ENCODE results near the gene FRMD4B. TPM values are rescaled to one million over a fixed set of nuclear protein-coding genes. Genes with fewer than 3 reads are reported as not detected.

FRMD4B gene
- total and polyA plus RNA-seq, 10 of the 15 experiments (the other 5 are each of a cell fraction or from before 2014, with no cell fraction given) = 3.9 to 11.4 (median 8.0) TPM

DNA sequence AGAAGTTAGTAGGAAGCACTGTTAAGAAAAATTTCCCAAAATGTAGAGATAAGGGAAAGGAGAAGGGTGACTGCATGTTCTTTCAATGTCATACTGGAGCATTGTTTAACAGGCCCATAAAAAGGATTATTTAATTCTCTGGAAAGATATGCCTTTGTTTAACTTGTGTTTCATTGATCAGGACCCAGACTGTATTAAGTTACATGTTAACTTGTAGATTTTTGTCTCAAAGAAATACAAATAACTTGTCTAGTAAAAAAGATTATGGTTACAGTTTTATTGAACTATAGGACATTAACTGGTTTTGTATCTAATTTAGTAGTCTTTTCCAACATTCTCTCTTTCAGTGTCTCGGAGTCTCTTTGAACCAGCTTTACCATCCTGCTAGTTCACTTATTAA is 213.8 kb downstream of the FRMD4B start:
- no peak for TF ChIP-seq CREM (IDR thresholded peaks at IDR 0.05; ENCODE audit: low read depth)
- no peak for TF ChIP-seq YBX1 (IDR thresholded peaks at IDR 0.05)
- TF ChIP-seq TCF7 (IDR thresholded peaks at IDR 0.05; ENCODE audit: borderline replicate concordance) = no peak
- TF ChIP-seq RCOR1 (conservative IDR thresholded peaks at IDR 0.05; ENCODE audit: low read depth, low read length) = no peak
- DNase-seq (ENCODE audit: low read depth, low spot score) = no peak
- in situ Hi-C loops (cut with MboI) (loop anchor here (25.0 kb wide), 1 partner anchor 765 kb away; no protein-coding TSS in a partner anchor), intact Hi-C loops (cut with micrococcal nuclease; ENCODE audit: unreplicated experiment) (no loop called here)
- Histone ChIP-seq H3K79me2 (ENCODE audit: control insufficient read depth, insufficient read depth, low read length) (no peaks in the 10 kb centered on the region), H2AFZ (ENCODE audit: control insufficient read depth, low read depth, low read length) (no peak overlapping the region), H4K20me1 (ENCODE audit: control insufficient read depth, insufficient read depth) (no peaks in the 10 kb centered on the region), H3K4me2 (ENCODE audit: control insufficient read depth, insufficient read depth) (no peak overlapping the region), H3K27me3 (replicated peaks in 1 of 2; ENCODE audit: control insufficient read depth in 2 of 2, insufficient read depth in 2 of 2, low read length in 1 of 2) (no peaks in the 10 kb centered on the region), H3K9ac (ENCODE audit: control insufficient read depth, insufficient read depth, low read length) (no peak overlapping the region), H3K4me3 (no peak overlapping the region), H3K9me3 (replicated peaks; ENCODE audit: control insufficient read depth, insufficient read depth, low read length) (no peaks in the 10 kb centered on the region), H3K27ac (ENCODE audit: control insufficient read depth, insufficient read depth) (no peak overlapping the region), H3K36me3 (ENCODE audit: control insufficient read depth in 2 of 2, insufficient read depth in 2 of 2, low read length in 1 of 2) (no peaks in the 10 kb centered on the region), H3K4me1 (ENCODE audit: control insufficient read depth, insufficient read depth, low read length) (no peaks in the 10 kb centered on the region)
- BruUV-seq (replicated peaks) = no TSS peak
- ChIA-PET SMC1A (ENCODE audit: uncharacterized antibody, unreplicated experiment) (interaction anchor here (2.3 to 3.8 kb wide), 3 partner anchors 10 to 134 kb away, joined by 6 to 28 read pairs (median 22); no protein-coding TSS in a partner anchor), RAD21 (ENCODE audit: unreplicated experiment) (interaction anchor here (1.3 to 4.2 kb wide), 2 partner anchors 11 to 134 kb away, joined by 4 to 28 read pairs; no protein-coding TSS in a partner anchor), POLR2A (interaction anchor here (0.9 kb wide), 1 partner anchor 11 kb away, joined by 3 read pairs; no protein-coding TSS in a partner anchor), CTCF (interaction anchor here (0.6 to 7.5 kb wide), 5 partner anchors 10 to 238 kb away, joined by 3 to 54 read pairs (median 7); no protein-coding TSS in a partner anchor)
- ATAC-seq = no peak
- WGBS (ENCODE audit: insufficient coverage, insufficient replicate concordance, low lambda C conversion rate, missing lambda C conversion rate) = 50% methylated on average over 1 of the region's 1 CpG
- FAIRE-seq = no peak

DNA sequence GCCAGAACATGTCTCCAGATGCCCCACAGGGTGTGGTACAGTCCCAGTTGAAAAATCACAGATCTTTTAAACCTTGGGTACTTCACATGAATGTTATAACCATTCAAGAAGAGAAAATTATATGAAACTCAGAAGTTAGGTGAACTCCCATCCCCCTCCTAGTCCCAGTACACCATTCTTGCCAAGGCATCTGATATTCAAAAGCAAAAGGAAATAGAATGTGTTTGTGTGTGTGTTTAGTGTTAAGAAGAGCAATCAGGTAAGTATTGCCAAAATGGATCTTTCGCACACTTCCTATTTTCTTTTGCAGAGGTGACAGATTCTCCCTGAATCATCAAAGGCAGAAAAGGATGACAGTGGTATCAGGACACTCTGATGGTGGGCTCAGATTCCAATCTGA is 219.4 kb downstream of the FRMD4B start:
- Histone ChIP-seq H4K20me1 (ENCODE audit: control insufficient read depth, insufficient read depth) (no peaks in the 10 kb centered on the region), H3K9me3 (replicated peaks; ENCODE audit: control insufficient read depth, insufficient read depth, low read length) (no peaks in the 10 kb centered on the region), H3K79me2 (ENCODE audit: control insufficient read depth, insufficient read depth, low read length) (no peaks in the 10 kb centered on the region), H3K4me1 (ENCODE audit: control insufficient read depth, insufficient read depth, low read length) (no peaks in the 10 kb centered on the region), H3K9ac (ENCODE audit: control insufficient read depth, insufficient read depth, low read length) (no peak overlapping the region), H3K36me3 (ENCODE audit: control insufficient read depth in 2 of 2, insufficient read depth in 2 of 2, low read length in 1 of 2) (no peaks in the 10 kb centered on the region), H3K4me2 (ENCODE audit: control insufficient read depth, insufficient read depth) (no peak overlapping the region), H3K4me3 (no peak overlapping the region), H2AFZ (ENCODE audit: control insufficient read depth, low read depth, low read length) (no peak overlapping the region), H3K27ac (ENCODE audit: control insufficient read depth, insufficient read depth) (no peak overlapping the region), H3K27me3 (replicated peaks in 1 of 2; ENCODE audit: control insufficient read depth in 2 of 2, insufficient read depth in 2 of 2, low read length in 1 of 2) (no peaks in the 10 kb centered on the region)
- no TSS peak for BruUV-seq (replicated peaks)
- intact Hi-C loops (cut with micrococcal nuclease; ENCODE audit: unreplicated experiment) (no loop called here), in situ Hi-C loops (cut with MboI) (loop anchor here (25.0 kb wide), 1 partner anchor 771 kb away; no protein-coding TSS in a partner anchor)
- DNase-seq (ENCODE audit: low read depth, low spot score) (no peak), ATAC-seq (no peak), FAIRE-seq (no peak)
- 86% methylated on average over 1 of the region's 1 CpG for WGBS (ENCODE audit: insufficient coverage, insufficient replicate concordance, low lambda C conversion rate, missing lambda C conversion rate)
- ChIA-PET POLR2A (no interaction called here), RAD21 (ENCODE audit: unreplicated experiment) (interaction anchor here (1.1 to 12.5 kb wide), 4 partner anchors 68 to 261 kb away, joined by 3 to 379 read pairs (median 4); no protein-coding TSS in a partner anchor), CTCF (interaction anchor here (1.7 to 10.0 kb wide), 3 partner anchors 69 to 243 kb away, joined by 6 to 625 read pairs (median 161); no protein-coding TSS in a partner anchor), SMC1A (ENCODE audit: uncharacterized antibody, unreplicated experiment) (interaction anchor here (1.0 to 9.9 kb wide), 7 partner anchors 12 to 142 kb away, joined by 4 to 505 read pairs (median 8); no protein-coding TSS in a partner anchor)
- TF ChIP-seq LARP7 (IDR thresholded peaks at IDR 0.05) (no peak), HDAC6 (IDR thresholded peaks at IDR 0.05; ENCODE audit: unreplicated experiment) (no peak), POLR2A (IDR thresholded peaks at IDR 0.05; ENCODE audit: low read depth, low read length) (no peak), RAD51 (IDR thresholded peaks at IDR 0.05) (no peak), NFYB (IDR thresholded peaks at IDR 0.05; ENCODE audit: insufficient read depth, low read depth, low read length) (no peak), TBL1XR1 (IDR thresholded peaks at IDR 0.05; ENCODE audit: low read depth, low read length) (no peak)
- TF ChIP-seq, protein P1, sequence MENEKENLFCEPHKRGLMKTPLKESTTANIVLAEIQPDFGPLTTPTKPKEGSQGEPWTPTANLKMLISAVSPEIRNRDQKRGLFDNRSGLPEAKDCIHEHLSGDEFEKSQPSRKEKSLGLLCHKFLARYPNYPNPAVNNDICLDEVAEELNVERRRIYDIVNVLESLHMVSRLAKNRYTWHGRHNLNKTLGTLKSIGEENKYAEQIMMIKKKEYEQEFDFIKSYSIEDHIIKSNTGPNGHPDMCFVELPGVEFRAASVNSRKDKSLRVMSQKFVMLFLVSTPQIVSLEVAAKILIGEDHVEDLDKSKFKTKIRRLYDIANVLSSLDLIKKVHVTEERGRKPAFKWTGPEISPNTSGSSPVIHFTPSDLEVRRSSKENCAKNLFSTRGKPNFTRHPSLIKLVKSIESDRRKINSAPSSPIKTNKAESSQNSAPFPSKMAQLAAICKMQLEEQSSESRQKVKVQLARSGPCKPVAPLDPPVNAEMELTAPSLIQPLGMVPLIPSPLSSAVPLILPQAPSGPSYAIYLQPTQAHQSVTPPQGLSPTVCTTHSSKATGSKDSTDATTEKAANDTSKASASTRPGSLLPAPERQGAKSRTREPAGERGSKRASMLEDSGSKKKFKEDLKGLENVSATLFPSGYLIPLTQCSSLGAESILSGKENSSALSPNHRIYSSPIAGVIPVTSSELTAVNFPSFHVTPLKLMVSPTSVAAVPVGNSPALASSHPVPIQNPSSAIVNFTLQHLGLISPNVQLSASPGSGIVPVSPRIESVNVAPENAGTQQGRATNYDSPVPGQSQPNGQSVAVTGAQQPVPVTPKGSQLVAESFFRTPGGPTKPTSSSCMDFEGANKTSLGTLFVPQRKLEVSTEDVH (IDR thresholded peaks at IDR 0.05; ENCODE audit: low read depth, partially characterized antibody) = no peak
- TF ChIP-seq, protein P2, sequence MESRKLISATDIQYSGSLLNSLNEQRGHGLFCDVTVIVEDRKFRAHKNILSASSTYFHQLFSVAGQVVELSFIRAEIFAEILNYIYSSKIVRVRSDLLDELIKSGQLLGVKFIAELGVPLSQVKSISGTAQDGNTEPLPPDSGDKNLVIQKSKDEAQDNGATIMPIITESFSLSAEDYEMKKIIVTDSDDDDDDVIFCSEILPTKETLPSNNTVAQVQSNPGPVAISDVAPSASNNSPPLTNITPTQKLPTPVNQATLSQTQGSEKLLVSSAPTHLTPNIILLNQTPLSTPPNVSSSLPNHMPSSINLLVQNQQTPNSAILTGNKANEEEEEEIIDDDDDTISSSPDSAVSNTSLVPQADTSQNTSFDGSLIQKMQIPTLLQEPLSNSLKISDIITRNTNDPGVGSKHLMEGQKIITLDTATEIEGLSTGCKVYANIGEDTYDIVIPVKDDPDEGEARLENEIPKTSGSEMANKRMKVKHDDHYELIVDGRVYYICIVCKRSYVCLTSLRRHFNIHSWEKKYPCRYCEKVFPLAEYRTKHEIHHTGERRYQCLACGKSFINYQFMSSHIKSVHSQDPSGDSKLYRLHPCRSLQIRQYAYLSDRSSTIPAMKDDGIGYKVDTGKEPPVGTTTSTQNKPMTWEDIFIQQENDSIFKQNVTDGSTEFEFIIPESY (IDR thresholded peaks at IDR 0.05) = no peak
- TF ChIP-seq, protein P3, sequence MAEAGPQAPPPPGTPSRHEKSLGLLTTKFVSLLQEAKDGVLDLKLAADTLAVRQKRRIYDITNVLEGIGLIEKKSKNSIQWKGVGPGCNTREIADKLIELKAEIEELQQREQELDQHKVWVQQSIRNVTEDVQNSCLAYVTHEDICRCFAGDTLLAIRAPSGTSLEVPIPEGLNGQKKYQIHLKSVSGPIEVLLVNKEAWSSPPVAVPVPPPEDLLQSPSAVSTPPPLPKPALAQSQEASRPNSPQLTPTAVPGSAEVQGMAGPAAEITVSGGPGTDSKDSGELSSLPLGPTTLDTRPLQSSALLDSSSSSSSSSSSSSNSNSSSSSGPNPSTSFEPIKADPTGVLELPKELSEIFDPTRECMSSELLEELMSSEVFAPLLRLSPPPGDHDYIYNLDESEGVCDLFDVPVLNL (IDR thresholded peaks at IDR 0.05; ENCODE audit: low read depth, low read length) = no peak
